ENCODE results near the gene POLR2H.

Gene POLR2H

DNA sequence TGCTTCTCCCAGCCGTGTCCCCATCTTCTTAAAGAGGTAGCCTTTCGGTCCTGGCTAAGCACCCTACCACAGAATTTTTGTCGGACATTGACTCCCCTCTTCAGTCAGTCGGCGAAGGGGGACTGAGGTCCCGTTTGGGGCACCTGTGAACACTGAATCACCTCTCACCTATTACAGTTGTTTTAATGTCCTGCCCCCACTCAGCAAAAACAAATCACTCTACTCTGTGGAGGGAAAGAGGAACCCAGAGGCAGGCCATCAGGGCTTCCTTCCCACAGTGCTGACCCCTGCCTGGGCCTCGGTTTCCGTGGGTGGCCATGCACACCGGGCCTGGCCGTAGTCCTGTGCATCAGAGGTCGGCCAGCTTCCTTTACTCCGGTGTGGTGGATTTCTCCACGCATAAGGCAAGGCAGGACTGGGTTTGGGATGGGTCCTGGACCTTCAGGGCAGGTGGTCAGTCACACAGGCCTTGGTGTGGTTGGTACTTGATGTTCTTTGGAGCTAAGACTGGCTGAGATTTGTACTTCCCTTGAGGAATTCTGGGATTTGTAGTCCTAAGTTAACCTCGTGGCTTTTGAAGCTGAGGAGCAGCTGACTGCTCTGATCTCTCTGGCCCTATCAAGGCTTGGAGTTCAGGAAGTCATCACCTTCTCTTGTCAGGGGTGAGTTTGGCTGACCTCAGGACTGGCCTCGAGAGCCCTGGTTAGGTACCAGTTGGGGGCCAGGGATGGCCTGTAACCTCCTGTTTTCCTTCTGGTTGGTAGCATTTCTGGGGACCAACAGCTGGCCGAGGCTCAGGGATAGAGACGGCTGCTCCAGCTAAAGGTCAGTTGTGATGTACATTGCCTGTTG lies 24.7 kb upstream of the POLR2H start:
- peak in 2 of 3 experiments; percentile 43 to 68 for DNase-seq

DNA sequence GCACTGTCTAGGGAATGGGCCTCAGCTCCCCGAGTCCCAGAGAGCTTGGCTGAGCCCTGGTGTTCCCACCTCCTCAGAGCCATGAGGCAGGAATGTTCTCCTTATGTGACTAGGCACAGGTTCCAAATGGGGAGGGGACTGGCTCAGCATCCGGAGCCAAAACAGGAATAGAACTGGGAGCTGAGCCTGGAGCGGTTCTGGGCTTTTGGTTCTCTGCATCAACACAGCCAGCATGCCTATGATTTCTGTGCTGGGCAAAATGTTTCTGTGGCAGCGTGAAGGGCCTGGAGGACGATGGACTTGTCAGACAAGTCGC lies 24.2 kb upstream of the POLR2H start, which contains the start of gene FAM131A:
FAM131A (plus strand) TSS at position 202 of the 316 bp plus-strand sequence; CDS start at position 233, 31 bp downstream.
- peak in 1 of 3 experiments; percentile 27 for DNase-seq

DNA sequence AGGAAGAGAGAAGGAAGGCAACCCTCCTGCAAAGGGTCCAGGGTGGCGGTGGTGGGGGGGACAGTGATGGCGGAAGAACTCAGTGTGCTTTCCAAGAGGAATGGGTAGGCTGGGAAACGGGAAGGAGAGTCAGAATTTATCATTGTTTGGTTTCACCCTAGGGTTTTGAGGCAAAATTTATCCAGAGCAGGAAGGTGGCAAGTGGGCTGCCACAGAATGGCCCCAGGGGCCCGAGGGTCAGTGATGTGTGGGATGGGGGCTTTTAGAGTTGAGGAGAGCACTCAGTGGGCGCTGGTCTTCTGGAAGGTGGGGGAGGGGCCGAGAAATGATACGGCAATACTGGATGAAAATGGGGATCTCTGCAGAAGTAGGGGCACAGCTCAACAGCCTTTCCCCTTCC lies 23.5 kb upstream of the POLR2H start:
- no peak for DNase-seq

DNA sequence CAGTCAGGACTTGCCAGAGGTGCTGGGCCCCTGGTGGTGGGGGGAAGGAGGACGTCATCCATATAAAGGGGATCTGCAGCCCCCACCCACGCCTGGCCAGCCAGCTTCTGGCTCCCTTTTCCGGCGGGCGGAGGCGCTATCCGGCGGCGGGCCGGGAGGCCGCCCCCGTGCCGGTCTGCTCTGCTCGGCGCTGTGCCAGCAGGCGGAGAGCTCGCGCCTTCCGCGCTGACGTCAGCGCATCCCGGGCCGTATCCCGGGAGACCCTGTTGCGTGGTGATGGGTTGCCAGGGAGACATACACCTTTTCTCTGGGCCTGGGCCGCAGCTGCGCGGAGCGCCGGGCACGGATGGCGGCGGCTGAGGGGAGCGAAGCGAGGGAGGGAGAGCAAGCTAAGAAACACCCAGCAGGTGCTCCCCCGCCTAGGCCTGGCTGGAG lies 23.0 kb upstream of the POLR2H start:
- DNase-seq: peak; percentile 92 to 99 (median 98)

DNA sequence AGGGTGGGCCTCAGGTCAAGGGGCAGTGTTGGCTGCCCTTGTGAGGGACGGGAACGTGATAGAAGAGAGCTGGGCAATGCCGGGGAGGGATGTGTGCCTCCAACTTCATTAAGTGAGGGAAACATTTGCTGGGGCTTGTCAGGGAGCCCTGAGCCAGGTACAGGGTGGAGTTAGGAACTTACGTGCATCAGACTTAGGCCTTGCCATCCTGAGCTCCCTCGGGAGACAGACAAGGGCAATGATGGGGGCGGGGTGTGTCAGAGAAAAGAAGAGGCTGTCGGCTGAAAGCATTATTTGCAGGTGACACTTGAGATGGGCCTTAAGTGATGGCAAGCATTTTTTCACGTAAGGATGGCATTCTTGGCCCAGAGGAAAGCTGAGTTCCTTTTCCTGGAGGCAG lies 22.5 kb upstream of the POLR2H start:
- peak in 2 of 3 experiments; percentile 78 to 93 for DNase-seq

DNA sequence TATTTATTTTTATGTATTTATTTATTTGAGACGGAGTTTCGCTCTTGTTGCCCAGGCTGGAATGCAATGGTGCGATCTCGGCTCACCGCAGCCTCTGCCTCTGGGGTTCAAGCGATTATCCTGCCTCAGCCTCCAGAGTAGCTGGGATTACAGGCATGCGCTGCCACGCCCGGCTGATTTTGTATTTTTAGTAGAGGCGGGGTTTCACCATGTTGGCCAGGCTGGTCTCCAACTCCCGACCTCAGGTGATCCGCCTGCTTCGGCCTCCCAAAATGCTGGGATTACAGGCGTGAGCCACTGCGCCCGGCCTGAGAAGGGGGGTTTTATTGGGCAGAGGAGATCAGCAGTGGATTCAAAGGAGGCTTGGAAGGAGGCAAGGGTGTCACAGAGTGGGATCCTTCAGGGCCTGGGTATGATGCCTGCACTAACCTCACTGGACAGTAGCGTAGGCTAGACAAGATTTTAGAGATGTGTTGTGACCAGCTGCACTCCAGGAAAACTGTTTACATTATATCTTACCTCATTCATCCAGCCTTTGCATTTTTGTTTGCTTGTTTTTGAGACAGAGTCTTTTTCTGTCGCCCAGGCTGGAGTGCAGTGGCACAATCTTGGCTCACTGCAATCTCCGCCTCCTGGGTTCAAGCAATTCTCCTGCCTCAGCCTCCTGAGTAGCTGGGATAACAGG lies 21.9 kb upstream of the POLR2H start:
- peak in 2 of 3 experiments; percentile 19 to 47 for DNase-seq

DNA sequence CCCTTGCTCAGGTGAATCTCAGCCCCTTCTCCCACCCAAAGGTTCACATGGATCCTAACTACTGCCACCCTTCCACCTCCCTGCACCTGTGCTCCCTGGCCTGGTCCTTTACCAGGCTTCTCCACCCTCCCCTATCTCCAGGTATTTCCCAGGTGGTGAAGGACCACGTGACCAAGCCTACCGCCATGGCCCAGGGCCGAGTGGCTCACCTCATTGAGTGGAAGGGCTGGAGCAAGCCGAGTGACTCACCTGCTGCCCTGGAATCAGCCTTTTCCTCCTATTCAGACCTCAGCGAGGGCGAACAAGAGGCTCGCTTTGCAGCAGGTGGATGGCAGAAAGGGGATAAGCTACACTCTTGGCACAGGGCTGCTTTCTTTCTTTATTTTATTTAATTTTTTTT lies 19.6 kb upstream of the POLR2H start:
- DNase-seq: peak in 1 of 3 experiments; percentile 61

DNA sequence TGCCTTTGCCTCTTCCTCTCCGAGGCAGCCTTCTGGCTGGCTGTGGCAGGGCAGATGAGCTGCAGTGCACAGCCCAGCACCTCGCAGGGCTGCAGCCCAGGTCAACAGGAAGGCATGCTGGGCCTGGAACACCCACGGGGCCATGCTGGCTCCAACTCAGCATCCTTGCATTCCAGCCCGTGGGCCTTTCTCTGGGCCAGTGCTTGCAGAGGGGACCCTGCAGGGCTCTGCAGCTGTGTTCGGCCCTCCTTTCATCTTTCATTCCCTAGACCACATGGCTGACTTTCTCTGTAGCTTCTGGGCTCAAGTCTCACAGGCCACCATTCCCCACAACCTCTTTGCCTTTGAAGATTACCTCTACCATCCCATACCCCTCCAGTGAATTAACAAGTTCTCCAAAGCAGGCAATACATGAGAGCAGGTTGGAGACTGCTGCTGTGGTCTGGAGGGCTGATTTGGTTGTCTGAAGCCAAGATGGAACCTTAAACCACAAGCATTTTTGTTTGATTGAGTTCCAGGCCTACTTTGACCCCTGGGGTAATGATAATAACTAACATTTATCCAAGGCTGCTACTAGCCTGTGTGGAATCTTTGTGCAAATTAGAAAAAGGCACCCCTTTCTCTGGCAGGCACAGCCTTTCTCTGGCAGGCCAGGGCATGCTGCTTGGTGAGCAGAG lies 18.2 kb upstream of the POLR2H start:
- DNase-seq: no peak

DNA sequence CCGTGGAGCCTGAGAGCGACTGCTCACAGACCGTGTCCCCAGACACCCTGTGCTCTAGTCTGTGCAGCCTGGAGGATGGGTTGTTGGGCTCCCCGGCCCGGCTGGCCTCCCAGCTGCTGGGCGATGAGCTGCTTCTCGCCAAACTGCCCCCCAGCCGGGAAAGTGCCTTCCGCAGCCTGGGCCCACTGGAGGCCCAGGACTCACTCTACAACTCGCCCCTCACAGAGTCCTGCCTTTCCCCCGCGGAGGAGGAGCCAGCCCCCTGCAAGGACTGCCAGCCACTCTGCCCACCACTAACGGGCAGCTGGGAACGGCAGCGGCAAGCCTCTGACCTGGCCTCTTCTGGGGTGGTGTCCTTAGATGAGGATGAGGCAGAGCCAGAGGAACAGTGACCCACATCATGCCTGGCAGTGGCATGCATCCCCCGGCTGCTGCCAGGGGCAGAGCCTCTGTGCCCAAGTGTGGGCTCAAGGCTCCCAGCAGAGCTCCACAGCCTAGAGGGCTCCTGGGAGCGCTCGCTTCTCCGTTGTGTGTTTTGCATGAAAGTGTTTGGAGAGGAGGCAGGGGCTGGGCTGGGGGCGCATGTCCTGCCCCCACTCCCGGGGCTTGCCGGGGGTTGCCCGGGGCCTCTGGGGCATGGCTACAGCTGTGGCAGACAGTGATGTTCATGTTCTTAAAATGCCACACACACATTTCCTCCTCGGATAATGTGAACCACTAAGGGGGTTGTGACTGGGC lies 16.8 kb upstream of the POLR2H start:
- DNase-seq: no peak

DNA sequence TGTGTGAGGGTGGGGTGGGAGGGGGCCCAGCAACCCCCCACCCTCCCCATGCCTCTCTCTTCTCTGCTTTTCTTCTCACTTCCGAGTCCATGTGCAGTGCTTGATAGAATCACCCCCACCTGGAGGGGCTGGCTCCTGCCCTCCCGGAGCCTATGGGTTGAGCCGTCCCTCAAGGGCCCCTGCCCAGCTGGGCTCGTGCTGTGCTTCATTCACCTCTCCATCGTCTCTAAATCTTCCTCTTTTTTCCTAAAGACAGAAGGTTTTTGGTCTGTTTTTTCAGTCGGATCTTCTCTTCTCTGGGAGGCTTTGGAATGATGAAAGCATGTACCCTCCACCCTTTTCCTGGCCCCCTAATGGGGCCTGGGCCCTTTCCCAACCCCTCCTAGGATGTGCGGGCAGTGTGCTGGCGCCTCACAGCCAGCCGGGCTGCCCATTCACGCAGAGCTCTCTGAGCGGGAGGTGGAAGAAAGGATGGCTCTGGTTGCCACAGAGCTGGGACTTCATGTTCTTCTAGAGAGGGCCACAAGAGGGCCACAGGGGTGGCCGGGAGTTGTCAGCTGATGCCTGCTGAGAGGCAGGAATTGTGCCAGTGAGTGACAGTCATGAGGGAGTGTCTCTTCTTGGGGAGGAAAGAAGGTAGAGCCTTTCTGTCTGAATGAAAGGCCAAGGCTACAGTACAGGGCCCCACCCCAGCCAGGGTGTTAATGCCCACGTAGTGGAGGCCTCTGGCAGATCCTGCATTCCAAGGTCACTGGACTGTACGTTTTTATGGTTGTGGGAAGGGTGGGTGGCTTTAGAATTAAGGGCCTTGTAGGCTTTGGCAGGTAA lies 16.0 kb upstream of the POLR2H start:
- peak; percentile 25 to 66 (median 64) for DNase-seq

DNA sequence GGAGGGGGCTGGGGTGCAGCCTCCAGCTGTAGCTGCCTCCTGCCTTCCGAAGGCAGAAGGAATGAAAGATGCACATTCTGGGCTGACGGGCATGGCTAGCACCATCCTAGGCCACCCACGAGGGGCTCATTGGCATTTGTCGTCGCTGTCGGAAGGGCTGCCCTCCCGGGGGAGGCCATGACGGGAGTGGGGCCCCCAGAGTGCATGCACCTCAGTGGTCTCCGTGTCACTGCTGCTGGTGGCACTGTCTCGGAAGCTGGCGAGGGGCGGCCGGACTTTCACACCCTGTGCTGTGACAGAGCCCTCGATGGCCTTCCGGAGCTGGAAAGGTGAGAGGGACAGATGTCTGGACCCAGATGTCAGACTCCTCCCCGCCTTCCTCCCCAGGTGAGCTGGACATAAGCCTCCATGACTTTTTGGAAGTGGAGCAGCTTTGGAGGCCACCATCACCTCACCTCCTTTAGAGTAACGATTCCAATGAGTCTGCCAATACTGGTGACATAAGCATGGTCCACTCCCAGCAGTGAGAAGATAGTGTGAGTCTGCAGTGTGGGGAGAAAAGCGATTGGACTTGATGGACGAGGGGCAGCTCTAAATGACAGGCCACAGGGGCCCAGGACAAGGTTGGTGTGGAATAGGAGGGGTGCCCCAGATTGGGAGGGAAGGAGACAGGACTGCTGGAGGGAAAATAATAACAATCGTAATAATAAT lies 14.9 kb upstream of the POLR2H start:
- no peak for DNase-seq

DNA sequence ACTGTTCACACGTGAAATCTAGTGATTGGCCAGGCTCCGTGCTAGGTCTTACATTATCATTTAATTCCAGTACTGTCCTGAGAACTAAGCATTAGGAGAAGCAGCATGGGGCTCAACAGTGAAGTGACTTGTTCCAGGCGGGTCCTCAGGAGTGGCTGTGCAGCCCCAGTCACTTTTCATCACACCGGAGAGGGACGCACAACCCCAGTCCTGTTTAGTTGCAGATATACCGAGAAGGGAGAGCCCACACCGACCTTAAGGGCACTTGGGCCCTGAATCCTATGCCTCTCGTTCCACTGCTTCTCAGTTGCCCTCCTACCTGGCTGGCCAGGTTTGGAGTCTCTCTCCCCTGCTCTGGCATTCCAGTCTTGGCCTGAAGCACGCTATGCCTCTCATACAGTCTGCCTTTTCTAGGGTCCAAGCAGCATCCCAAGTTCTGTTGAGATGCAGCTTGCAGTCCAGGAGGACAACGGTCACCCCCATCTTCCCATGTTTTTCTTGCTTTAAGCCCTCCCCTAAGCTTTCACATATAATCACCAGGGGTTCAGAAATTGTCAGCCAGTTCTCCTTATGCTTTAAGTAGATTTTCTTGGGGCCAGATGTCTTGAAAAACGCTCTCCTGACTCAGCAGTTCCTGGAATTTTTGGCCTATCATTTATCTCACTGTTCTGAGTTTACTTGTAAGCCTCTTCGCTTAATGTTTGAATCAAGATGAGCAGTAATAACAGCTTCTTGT lies 14.0 kb upstream of the POLR2H start:
- no peak for DNase-seq

DNA sequence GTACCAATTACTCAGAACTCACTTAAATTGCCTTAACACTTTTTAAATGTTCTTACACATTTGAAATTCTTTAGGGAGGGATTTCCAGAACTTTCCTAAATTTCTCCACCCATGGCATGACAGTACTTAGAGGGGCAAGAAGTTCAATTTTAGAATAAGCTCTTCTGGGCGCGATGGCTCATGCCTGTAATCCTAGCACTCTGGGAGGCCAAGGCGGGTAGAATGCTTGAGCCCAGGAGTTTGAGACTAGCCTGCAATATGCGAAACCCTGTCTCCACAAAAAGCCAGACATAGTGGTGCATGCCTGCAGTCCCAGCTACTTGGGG lies 13.5 kb upstream of the POLR2H start:
- no peak for DNase-seq

DNA sequence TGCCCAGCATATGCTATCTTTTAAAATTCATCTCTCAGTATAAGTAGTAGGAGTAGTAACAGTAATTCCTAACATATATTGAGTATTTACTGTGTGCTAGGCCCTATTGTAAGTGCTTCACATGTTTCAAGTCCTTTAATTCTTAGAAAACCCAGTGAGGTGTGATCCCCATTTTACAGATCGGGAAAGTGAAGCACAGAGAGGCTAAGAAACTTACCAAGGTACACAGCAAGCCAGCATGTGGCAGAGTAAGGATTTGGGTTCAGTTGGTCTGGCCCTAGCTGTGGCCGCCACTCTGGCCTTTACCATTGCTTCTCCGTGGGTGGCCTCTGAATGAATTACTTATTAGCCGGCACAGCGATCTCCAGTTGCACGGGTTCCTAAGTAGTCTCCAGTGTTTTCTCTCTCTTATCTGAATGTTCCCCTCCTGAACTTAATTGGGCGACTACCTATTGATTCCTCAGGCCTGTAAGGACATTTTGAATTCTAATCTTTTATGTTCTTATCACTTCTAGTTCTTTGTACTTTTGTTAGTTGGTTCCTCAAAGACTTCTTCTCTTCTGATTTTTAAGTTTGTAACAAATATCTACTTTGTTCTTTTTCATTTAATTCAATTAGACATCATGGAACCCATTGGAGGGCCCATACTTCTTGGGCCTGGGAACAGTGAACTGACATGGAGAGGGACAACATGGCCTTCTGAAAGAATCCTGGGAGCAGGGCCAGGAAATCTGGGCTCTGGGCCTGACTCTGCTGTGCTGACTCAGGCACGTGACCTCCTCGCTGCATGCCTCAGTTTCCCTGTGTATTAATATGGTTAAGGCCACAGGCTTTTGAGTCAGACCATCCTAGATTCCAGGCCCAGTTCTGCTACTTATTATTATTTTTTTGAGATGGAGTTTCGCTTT lies 11.7 kb upstream of the POLR2H start:
- DNase-seq: no peak

DNA sequence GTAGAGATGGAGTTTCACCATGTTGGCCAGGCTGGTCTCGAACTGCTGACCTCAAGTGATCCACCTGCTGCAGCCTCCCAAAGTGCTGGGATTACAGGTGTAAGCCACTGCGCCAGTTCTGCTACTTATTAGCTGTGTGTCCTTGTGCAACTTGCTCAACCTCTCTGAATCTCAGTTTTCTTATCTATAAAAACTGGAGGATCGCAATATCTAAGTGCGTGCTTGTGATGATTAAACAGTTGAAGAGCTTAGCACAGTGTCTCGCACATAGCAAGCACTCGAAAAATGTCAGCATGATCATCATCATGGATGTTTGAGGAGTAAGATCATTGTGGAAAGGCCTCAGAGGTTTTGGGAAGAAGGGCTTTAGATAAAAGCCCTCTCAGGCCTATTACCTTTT lies 10.9 kb upstream of the POLR2H start:
- DNase-seq: no peak

DNA sequence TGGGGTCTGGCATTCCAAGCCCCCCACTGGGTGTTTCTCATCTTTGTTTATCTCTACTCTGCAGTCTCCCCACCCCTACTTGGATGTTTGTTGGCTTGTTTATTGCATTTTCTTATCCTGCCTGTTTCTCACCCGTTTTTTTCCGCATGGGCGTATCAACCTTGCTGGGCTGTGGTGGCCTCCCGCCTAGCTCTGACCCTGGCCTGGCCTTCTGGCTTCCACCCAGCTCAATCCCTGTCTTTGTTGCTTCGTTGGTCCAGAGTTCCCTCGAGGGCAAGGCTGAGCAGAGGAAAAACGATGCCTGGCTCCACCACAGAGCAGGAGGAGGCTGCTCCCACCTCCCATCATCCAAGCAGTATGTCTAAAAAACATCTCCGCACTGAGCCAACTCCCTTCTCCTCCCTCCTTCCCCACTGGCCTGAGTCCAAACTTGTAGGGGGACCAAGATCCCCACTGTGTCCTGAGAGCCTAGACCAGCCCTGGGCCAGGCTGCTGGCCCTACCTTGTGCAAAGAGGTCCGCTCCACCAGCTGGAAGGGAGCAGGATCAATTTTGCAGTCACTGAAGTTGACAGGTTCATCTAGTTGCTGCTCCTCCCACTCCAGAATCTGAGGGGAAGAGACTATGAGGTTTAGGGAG lies 9.9 kb upstream of the POLR2H start:
- DNase-seq: no peak

DNA sequence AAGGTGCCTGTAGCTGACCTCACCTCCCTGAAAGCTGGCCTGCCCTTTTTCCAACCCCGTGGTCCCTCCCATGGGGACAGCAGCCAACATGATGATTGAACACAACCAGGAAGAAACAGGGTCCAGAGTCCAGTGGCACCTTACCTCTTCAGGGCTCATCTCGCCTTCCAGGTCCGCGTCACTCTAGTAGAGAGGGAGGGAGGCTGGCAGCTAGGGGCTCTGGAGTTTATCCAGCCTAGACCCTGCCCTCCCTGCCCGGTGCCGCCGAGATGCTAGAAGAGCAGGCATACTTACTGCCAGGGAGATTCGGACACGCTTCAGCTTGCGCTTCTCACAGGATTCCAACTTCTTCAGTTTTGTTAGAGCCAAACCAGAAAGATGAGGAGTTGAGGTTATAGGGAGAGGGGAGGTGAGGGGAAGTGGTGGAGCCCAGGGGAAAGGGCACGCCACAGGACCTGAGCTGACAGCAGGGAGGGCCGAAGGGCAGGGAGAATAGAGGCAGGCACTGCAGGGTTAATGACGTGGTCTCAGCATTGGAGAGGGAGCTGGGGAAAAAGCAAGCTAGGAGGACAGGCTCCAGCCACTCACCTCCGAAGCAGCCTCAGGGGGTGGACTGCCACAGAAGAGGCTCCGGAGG lies 9.2 kb upstream of the POLR2H start:
- no peak for DNase-seq

DNA sequence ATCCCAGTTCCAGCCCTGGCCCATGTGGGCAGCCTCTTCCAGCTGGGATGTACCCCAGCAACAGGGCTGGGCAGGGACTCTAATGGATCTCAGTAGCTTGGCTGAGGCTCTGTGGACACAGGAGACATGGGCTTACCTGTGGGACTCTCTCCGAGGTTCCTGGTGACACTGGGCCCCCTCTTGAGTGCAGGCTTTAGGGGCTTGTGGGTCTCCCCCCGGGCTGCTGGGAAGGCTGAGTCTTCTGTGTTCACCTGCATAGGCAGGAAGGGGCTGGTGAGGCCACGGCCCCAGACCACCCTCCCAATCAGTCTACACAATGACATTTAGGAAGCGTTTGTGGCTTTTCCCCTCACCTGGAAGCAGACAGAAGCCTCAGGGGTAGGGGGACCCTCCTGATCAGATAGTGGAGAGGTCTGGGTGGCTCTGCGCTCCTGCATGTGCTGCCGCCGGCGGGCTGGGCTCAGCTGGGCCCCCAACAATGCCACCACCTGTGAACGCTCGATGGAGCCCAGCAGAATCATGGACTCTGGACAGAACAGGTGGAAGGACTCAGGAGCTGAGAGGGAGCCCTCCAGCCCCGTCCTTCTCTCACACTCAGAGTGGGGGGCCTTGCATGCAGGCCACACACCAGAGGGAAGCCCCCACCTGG lies 8.5 kb upstream of the POLR2H start:
- no peak for DNase-seq

Measured in NCI-H1417 (cell line).